Lung (tissue), 12 donors: Measurements from ENCODE around the gene NRROS. TPM values are rescaled to one million over a fixed set of nuclear protein-coding genes. Genes with fewer than 3 reads are reported as not detected.
A peak's percentile ranks its signal among the peaks of the same experiment; 100 is the strongest.

Experiments used
- ATAC-seq: fragments of 200-7000 bp; cut with Tn5 transposase; one replicate; pipeline ENCODE4 v1.9.1; 2020; ENCODE audit warnings: moderate number of reproducible peaks; ENCODE audit not compliant: insufficient read depth, low FRiP score
- DNase-seq, 3 donors: peaks; one replicate each; pipeline ENCODE4 v3.0.0-alpha.2; 2013 to 2017
- H3K27ac ChIP-seq, 2 donors: one replicate each; pipeline ENCODE4 v1.5.1; 2013; ENCODE audit warnings: mild to moderate bottlenecking in 2 of 2, moderate library complexity in 2 of 2, control low read depth in 1 of 2, inconsistent platforms in 1 of 2, low read depth in 1 of 2, low read length in 1 of 2
- H3K27me3 ChIP-seq, 3 donors: one replicate each; pipeline ENCODE4 v1.5.1; 2013; ENCODE audit warnings: low read length in 2 of 3; ENCODE audit not compliant: control insufficient read depth in 3 of 3, insufficient read depth in 3 of 3
- H3K36me3 ChIP-seq, 4 donors: one replicate each; pipeline ENCODE4 v1.5.1; 2013; ENCODE audit warnings: low read length in 4 of 4, mild to moderate bottlenecking in 1 of 4, moderate library complexity in 1 of 4; ENCODE audit not compliant: control insufficient read depth in 4 of 4, insufficient read depth in 4 of 4
- H3K4me1 ChIP-seq, 5 donors: one replicate each; pipeline ENCODE4 v1.5.1; 2013; ENCODE audit warnings: low read length in 5 of 5, mild to moderate bottlenecking in 2 of 5, moderate library complexity in 1 of 5; ENCODE audit not compliant: control insufficient read depth in 5 of 5, insufficient read depth in 5 of 5
- H3K4me3 ChIP-seq: one replicate; pipeline ENCODE4 v1.5.1; 2013; ENCODE audit warnings: mild to moderate bottlenecking, control low read depth, moderate library complexity
- H3K9ac ChIP-seq, 2 donors: one replicate each; pipeline ENCODE4 v1.5.1; 2013; ENCODE audit warnings: low read length in 2 of 2, control low read depth in 1 of 2; ENCODE audit not compliant: insufficient read depth in 1 of 2
- H3K9me3 ChIP-seq, 4 donors: one replicate each; pipeline ENCODE4 v1.5.1; 2013; ENCODE audit warnings: low read length in 3 of 4, mild to moderate bottlenecking in 1 of 4, moderate library complexity in 1 of 4; ENCODE audit not compliant: control insufficient read depth in 4 of 4, insufficient read depth in 3 of 4
- WGBS, 2 donors: extraction: QIAGEN DNeasy Blood & Tissue Kit; methylation state at CpG; one replicate each; pipeline ENCODE4 v1.1.7; 2013; 5-methylcytosine and 5-hydroxymethylcytosine counted together
- polyA plus RNA-seq, 2 donors: library from polyadenylated mRNA; stranded (reverse); fragments of 200-250 nt; gene quantifications; one replicate each; pipeline ENCODE4 v1.2.1, GENCODE V29; 2013
- total RNA-seq, 2 donors: library from RNA; depleted of rRNA in 1 of 2; stranded (reverse); fragments of >200 nt in 1 of 2; gene quantifications; one replicate each; pipeline ENCODE4 v1.2.1, GENCODE V29; 2014 to 2021
- TF ChIP-seq, protein P1 (sequence below): IDR thresholded peaks from 2 replicates; pipeline ENCODE4 v1.5.1; 2012; ENCODE audit warnings: mild to moderate bottlenecking; ENCODE audit errors: control extremely low read depth, extremely low read depth
- donor health status: control.
- donor health status: control.
- donor health status: Bipolar disorder and iron deficiency.
- donor health status: healthy.
- donor health status: DM: yes; HTN: yes; CAD: no.

The NRROS gene
- total and polyA plus RNA-seq, 4 donors: 6.6 to 17.6 (median 13.0) TPM

DNA sequence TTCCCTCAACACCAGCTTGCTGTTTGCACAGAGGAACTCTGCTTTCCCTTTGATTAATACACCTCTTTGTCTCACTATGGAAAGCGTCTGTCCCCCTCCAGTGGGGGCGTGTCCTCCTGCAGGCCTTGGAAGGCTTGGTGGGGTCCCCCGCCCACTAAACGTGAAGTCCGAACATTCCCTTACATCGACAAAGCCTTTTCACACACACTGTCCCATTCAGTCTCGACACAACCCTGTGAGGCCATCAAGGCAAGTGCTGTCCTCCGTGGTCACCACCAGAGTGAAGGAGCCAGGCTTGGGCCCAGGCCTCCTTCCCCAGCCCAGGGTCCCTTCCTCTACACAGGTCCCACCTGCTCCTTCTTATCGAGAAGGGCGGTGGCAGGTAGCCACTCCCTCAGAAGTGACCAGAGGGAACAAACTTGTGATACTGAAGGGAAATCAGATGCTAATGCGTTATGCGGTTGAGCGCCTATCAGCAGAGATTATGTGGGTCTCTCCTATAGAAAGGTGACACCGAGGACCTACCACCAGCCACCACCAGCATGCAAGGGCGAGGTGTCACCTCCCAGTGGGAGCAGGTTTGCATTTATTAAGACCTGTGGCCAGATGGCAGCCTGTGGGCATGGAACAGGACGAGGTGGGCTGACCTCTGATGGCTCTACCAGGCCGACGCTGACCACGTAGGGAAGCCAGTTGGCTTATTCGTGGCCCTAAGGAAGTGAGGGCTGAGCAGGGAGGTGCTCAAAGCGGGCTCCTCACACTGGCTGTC lies 6.6 kb downstream of the NRROS start:
- Histone ChIP-seq H3K4me3 (no peak overlapping the region), H3K36me3 (no peaks in the 10 kb centered on the region), H3K4me1 (peaks cover 0 to 9% (median 0%) of the 10 kb centered on the region in 5 donors), H3K27me3 (peaks cover 0 to 6% (median 0%) of the 10 kb centered on the region in 3 donors), H3K9me3 (no peaks in the 10 kb centered on the region), H3K27ac (peak overlapping the region in 1 of 2 donors; percentile 41), H3K9ac (no peak overlapping the region)
- DNase-seq (no peak), ATAC-seq (no peak)
- TF ChIP-seq, protein P1, sequence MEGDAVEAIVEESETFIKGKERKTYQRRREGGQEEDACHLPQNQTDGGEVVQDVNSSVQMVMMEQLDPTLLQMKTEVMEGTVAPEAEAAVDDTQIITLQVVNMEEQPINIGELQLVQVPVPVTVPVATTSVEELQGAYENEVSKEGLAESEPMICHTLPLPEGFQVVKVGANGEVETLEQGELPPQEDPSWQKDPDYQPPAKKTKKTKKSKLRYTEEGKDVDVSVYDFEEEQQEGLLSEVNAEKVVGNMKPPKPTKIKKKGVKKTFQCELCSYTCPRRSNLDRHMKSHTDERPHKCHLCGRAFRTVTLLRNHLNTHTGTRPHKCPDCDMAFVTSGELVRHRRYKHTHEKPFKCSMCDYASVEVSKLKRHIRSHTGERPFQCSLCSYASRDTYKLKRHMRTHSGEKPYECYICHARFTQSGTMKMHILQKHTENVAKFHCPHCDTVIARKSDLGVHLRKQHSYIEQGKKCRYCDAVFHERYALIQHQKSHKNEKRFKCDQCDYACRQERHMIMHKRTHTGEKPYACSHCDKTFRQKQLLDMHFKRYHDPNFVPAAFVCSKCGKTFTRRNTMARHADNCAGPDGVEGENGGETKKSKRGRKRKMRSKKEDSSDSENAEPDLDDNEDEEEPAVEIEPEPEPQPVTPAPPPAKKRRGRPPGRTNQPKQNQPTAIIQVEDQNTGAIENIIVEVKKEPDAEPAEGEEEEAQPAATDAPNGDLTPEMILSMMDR: no peak
- 75 to 77% methylated on average over 21 of the region's 21 CpGs for WGBS, 2 donors

DNA sequence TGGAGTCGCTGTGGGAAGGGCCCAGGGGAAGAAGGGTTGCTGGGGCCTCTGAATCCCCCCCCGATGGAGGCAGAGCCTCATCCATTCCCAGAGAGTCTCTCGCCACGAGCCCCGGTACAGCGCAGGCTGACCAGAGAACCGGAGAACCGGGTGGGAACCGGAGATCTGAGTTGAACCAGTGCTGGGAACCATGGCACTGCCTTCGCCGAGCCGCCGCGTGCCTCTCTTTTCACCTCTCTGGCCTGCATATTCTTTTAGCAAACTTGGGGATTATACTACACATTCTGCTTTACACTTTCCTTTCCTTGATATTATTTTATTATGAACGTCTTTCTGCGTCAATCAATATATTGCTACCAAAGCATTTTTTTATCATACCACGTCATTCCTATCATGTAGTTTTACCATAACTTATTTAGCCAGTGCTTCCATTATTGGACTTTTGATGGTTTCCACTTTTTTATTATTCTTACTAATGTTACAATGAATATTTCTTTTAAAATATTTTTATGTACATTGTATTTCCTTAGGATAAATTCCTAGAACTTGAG lies 7.2 kb downstream of the NRROS start:
- Histone ChIP-seq H3K4me3 (no peak overlapping the region), H3K27ac (peak overlapping the region in 1 of 2 donors; percentile 41), H3K9ac (no peak overlapping the region), H3K27me3 (peaks cover 0 to 4% (median 0%) of the 10 kb centered on the region in 3 donors), H3K9me3 (no peaks in the 10 kb centered on the region), H3K36me3 (no peaks in the 10 kb centered on the region), H3K4me1 (peaks cover 0 to 9% (median 0%) of the 10 kb centered on the region in 5 donors)
- 81 to 85% methylated on average over 15 to 17 of the region's 17 CpGs for WGBS, 2 donors
- DNase-seq (no peak), ATAC-seq (no peak)
- TF ChIP-seq, protein P1: no peak

DNA sequence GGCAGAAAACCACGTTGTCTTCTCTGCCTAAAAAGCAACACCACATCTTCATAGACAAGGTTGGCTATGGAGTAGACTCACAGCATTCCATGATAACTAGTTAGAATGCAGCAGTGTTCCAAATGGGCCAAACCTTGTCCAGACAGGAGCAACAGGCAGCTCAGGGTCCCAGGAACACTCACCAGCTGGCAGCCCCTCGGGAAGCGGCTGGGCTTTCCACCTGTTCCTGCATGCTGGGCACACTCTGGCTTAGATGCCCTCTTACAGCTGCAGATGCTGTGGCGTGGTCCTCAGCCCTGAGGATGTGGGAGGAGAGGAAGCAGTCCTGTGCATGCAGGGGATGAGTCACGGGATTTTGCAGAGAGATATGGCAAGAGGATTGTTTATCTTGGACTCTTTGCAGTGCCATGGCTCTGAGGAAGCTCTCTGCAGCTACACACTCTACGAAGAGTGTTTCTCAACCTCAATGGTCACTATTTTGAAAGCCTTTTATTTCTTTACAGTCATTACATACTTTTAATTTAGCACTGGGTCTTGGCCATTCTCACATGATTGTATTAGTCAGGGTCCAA lies 11.3 kb downstream of the NRROS start:
- no peaks in the 10 kb centered on the region for H3K27me3 ChIP-seq
- no peak overlapping the region for H3K4me3 ChIP-seq
- DNase-seq: no peak
- no peak overlapping the region for H3K9ac ChIP-seq
- peaks cover 0 to 18% (median 0%) of the 10 kb centered on the region in 5 donors for H3K4me1 ChIP-seq
- 32 to 36% methylated on average over 6 of the region's 6 CpGs for WGBS, 2 donors
- TF ChIP-seq, protein P1: no peak
- peak overlapping the region in 1 of 2 donors; percentile 28 for H3K27ac ChIP-seq
- H3K9me3 ChIP-seq: no peaks in the 10 kb centered on the region
- peaks cover 0 to 5% (median 0%) of the 10 kb centered on the region in 4 donors for H3K36me3 ChIP-seq
- ATAC-seq: peak; percentile 91
